Liver (tissue), 3 donors: ENCODE measurements around the gene TMUB1.

ENCODE experiments used
- FOXA2 ChIP-seq: IDR thresholded peaks from 2 replicates; pipeline ENCODE4 v1.6.1; 2016; ENCODE audit warnings: antibody characterized with exemption
- JUND ChIP-seq, 2 donors: IDR thresholded peaks; 2 replicates each; pipeline ENCODE4 v1.6.1; 2016; ENCODE audit warnings: antibody characterized with exemption in 2 of 2
- TAF1 ChIP-seq: conservative IDR thresholded peaks from 2 replicates; pipeline ENCODE4 v1.6.1; 2016; ENCODE audit warnings: antibody characterized with exemption, mild to moderate bottlenecking
- TF ChIP-seq, protein P1 (sequence below): fragments of 150-350 bp; IDR thresholded peaks from 2 replicates; pipeline ENCODE4 v1.5.1; 2017; ENCODE audit warnings: improper control_type of control experiment, low read depth, low read length; ENCODE audit not compliant: missing input control
- donor health status: healthy.
- donor health status: healthy.

DNA sequence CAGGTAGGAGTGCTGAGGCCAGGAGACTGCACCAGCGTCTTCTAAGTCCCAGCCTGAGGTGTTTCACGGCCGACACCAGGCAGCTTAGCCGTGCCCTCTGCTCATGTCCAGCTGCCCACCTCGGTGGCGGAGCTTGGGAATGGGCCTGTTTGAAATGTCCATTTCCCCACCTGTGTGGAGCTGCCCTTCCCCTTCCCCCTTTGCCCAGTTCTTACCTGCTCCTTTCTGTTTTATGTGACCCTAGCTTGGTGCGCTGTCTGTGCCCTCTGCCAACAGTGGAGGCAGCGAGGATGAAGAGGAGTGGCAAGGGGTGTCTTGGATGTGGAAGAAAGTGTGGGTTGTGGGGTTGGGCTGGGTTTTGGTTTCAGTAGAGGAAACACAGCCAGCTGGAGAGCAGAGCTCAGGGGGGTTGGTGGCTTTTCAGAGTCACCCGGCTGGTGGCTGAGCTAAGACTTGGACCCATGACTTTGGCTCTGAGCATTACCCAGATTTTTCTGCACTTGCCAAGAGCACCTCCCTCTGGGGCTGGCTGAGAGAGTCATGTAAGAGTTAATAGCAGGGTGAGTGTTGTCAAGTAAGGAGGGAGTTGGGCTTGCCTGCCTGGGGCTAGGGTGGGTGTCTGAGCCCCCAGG lies 46.8 kb upstream of the TMUB1 start:
- TF ChIP-seq, protein P1, sequence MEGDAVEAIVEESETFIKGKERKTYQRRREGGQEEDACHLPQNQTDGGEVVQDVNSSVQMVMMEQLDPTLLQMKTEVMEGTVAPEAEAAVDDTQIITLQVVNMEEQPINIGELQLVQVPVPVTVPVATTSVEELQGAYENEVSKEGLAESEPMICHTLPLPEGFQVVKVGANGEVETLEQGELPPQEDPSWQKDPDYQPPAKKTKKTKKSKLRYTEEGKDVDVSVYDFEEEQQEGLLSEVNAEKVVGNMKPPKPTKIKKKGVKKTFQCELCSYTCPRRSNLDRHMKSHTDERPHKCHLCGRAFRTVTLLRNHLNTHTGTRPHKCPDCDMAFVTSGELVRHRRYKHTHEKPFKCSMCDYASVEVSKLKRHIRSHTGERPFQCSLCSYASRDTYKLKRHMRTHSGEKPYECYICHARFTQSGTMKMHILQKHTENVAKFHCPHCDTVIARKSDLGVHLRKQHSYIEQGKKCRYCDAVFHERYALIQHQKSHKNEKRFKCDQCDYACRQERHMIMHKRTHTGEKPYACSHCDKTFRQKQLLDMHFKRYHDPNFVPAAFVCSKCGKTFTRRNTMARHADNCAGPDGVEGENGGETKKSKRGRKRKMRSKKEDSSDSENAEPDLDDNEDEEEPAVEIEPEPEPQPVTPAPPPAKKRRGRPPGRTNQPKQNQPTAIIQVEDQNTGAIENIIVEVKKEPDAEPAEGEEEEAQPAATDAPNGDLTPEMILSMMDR = no peak
- TF ChIP-seq JUND (IDR thresholded peaks at IDR 0.05) (no peak), FOXA2 (no peak), TAF1 (no peak)
